ENCODE measurements around the gene RELT.
"Not testable (repeated sequence)": the region's sequence is repeated elsewhere in the genome, so short reads cannot be mapped to it uniquely, and the experiment has no call there.

The RELT gene

GRCh38 chr11:73428227-73428626, 52.0 kb downstream of the RELT start:
- in situ Hi-C loops (cut with MboI; ENCODE audit: low sequenced_read_pairs): no loop called here

GRCh38 chr11:73428699-73429098, 52.5 kb downstream of the RELT start:
- in situ Hi-C loops (cut with MboI; ENCODE audit: low sequenced_read_pairs): no loop called here

- in situ Hi-C loops (cut with MboI; ENCODE audit: low sequenced_read_pairs): no loop called here
Observed at GRCh38 chr11:73429121-73429750, 53.0 kb downstream of the RELT start.

GRCh38 chr11:73430326-73430725, 54.1 kb downstream of the RELT start:
- in situ Hi-C loops (cut with MboI; ENCODE audit: low sequenced_read_pairs): no loop called here

- in situ Hi-C loops (cut with MboI; ENCODE audit: low sequenced_read_pairs): no loop called here
Observed at GRCh38 chr11:73431396-73431795, 55.2 kb downstream of the RELT start.

- in situ Hi-C loops (cut with MboI; ENCODE audit: low sequenced_read_pairs): not testable (repeated sequence)
Observed at GRCh38 chr11:73436859-73437258, 60.7 kb downstream of the RELT start.

- in situ Hi-C loops (cut with MboI; ENCODE audit: low sequenced_read_pairs): no loop called here
Observed at GRCh38 chr11:73439002-73439843, 63.0 kb downstream of the RELT start.

- in situ Hi-C loops (cut with MboI; ENCODE audit: low sequenced_read_pairs): no loop called here
Observed at GRCh38 chr11:73445980-73446379, 69.8 kb downstream of the RELT start.

GRCh38 chr11:73446766-73447165, 70.6 kb downstream of the RELT start:
- in situ Hi-C loops (cut with MboI; ENCODE audit: low sequenced_read_pairs): no loop called here
